Coronary artery (tissue), 2 donors: Measurements from ENCODE around the gene RGS11.
A peak's percentile ranks its signal among the peaks of the same experiment; 100 is the strongest.

ENCODE experiments used
- DNase-seq: peaks from one replicate; pipeline ENCODE4 v3.0.0-alpha.2; 2017; ENCODE audit warnings: low spot score
- H3K27ac ChIP-seq, 2 donors: fragments of 200-600 bp; sonication (generic); one replicate each; pipeline ENCODE4 v1.5.1; 2016 to 2019
- H3K4me3 ChIP-seq: fragments of 200-600 bp; sonication (generic); 2 replicates; pipeline ENCODE4 v1.5.1; 2016; ENCODE audit warnings: mild to moderate bottlenecking, moderate library complexity
- TF ChIP-seq, protein P1 (sequence below): fragments of 200-600 bp; sonication (generic); IDR thresholded peaks from one replicate; pipeline ENCODE4 v1.5.1; 2019; ENCODE audit warnings: antibody characterized with exemption

Gene RGS11

DNA sequence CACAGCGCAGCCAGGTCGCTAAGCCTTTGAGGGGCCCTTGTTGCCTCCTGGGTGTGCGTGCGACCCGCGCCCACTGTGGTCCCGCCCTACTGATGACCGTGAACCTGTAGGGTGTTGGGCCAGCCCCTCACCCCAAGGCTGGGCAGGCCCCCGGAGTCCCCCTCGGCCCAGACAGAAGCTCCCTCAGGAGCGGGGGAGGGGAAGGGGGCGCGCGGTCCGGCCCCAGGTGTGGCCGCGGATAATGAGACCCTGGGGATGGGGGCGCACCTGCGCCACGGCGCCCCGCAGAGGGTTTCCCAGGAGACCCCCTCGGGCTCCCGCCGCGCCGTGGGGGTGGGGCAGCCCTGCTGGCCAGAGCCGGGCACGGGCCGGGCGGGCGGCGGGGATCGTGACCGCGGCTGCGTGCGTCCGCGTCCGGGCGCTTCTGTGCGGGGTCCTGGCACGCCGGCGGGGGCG is 4.3 kb upstream of the RGS11 start:
- TF ChIP-seq, protein P1, sequence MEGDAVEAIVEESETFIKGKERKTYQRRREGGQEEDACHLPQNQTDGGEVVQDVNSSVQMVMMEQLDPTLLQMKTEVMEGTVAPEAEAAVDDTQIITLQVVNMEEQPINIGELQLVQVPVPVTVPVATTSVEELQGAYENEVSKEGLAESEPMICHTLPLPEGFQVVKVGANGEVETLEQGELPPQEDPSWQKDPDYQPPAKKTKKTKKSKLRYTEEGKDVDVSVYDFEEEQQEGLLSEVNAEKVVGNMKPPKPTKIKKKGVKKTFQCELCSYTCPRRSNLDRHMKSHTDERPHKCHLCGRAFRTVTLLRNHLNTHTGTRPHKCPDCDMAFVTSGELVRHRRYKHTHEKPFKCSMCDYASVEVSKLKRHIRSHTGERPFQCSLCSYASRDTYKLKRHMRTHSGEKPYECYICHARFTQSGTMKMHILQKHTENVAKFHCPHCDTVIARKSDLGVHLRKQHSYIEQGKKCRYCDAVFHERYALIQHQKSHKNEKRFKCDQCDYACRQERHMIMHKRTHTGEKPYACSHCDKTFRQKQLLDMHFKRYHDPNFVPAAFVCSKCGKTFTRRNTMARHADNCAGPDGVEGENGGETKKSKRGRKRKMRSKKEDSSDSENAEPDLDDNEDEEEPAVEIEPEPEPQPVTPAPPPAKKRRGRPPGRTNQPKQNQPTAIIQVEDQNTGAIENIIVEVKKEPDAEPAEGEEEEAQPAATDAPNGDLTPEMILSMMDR, result no peak
- H3K4me3 ChIP-seq, result peak overlapping the region; percentile 71
- no peak for DNase-seq
- H3K27ac ChIP-seq, result no peak overlapping the region

DNA sequence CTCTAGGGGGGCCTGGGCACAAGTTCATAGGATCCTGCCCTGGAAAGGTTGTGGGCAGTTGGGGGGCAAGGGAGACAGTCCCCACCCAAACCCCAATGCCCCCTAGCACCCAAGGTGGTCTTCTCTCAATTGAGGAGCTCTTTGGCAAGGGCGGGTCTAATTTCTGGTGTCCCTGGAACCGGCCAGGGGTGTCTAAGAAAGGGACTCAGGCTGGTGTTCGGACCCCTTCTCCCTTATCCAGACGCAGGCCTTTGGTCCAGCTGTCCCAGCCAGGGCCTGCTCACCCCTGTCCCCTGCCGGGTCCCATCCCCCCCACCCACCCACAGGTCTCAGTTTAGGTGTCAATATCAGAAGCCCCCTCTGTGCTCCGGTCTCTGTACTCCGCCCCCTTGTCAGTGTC is 3.8 kb upstream of the RGS11 start:
- Histone ChIP-seq H3K27ac (no peak overlapping the region), H3K4me3 (no peak overlapping the region)
- TF ChIP-seq, protein P1, result no peak
- DNase-seq, result no peak

DNA sequence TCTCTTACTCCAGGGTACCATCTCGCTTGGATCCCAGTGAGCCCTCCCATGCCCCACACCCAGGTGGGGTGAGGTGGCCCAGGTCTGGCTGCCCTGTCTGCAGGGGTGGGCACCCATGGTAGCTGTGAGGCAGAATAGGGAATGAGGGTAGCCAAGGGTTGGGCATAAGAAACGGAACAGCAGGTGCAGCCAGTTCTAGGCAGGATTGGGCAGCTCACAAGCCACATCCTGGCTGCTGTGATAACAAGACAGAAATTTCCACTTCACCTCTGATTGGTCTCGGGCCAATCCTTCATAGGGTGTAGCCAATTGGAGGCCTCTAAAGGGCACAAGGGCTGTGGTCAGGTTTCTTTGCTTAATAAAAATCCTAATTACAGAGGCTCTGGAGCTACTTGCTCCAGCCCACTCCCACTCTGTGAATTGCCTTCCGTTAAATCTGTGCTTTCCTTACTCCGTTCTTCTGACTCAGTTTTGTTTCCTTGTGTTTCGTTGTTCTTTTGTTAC is 3.2 kb upstream of the RGS11 start:
- H3K27ac ChIP-seq, result no peak overlapping the region
- no peak for DNase-seq
- no peak overlapping the region for H3K4me3 ChIP-seq
- TF ChIP-seq, protein P1, result no peak

DNA sequence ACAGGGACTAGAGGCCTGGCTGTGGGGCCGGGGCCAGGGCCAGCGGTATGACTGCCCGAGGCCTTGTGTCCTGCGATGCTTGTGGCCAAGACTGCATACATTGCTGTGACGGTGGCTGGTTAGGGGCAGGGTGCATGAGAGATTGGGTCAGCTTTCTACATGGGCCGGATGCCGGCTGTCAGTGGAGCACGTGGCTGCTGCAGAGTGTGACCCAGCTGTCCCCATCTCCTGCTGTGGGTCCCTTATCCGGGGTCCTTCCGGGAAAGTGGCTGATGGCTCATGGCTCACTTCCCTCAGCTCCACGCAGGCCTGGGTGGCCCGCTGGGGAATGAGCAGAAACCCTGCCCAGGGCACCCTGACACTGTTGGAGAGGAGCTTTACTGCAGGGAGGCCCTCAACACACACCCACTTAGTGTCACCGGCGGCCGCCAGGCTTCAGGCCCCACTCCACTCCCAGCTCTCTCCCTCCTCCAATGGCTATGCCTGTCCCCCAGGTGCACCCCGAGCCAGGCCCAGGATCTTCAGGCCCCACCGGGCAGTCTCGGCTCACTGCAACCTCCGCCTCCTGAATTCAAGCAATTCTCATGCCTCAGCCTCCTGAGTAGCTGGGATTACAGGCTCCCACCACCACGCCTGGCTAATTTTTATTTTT is 808 bp upstream of the RGS11 start:
- Histone ChIP-seq H3K27ac (peak overlapping the region in 1 of 2 donors; percentile 57), H3K4me3 (no peak overlapping the region)
- TF ChIP-seq, protein P1, result no peak
- no peak for DNase-seq

DNA sequence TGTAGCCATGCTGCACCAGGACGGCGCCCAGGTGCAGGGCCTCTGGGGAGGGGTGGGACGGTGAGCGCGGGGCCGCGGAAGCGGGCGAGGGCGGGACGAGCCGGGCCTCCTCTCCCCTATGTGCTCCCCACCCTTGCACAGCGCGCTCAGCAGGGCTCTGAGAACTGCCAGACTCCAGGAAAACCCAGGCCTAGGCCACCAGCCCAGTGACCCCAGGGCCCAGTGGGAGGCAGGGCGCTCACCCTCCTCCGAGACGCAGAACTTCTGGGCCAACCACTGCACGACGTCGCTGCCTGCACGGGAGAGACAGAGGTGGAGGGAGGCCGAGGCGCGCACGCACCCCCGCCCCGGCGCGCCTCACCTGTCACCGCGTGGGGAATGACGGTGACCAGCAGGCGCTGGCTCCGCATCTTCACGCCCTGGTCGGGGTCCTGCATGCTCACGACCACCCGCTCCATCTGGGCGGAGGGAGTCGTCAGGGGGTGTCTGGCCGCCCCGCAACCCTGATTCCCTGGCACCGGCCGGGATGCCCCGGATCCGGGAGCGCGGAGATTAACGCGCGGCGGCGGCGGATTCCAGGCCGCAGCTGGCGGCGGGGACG is 603 bp downstream of the RGS11 start:
- DNase-seq, result no peak
- peak overlapping the region in 1 of 2 donors; percentile 57 for H3K27ac ChIP-seq
- TF ChIP-seq, protein P1, result no peak
- H3K4me3 ChIP-seq, result peak overlapping the region; percentile 75

DNA sequence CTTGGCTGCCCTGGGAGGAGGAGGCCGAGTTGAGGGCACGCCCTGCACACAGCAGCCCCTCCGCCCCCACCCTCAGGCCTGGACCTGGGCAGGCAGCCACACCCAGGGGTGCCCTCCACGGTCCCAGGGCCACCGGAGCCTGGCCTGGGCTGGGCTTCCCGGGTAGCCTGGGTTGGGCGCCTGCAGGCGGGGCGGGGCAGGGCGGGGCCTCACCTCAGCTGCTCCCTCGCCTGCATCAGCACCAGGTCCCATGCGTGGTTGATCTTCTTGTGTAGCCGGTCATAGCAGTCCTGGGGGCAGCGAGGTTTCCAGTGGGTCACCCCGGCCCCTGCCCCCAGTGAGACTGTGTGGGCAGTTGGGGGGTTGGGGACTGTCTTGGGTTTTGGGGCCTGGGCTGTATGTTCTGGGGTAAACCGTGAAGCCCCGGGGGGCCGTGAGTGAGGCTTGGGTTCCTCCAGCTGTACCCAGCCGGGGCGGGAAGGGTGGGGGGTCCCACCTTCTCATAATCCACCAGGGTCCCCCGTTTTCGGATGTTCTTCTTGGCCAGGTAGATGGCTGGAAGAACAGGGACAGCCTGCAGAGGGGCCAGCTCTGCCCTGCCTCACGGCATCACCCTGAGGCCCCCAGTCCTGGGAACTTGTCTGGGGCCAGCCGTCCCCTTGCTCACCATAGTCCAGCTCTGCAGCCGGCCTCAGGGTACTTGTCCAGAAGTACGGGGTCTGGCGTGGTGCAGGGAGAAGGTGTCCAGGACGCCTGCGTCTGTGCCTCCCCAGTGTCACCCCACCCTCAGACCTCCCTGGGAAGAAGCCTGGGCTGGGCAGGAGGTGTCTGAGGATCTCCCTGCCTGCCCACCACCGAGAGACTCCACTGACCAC is 2.0 kb downstream of the RGS11 start:
- Histone ChIP-seq H3K27ac (no peak overlapping the region), H3K4me3 (no peak overlapping the region)
- TF ChIP-seq, protein P1, result no peak
- no peak for DNase-seq
